K562 (cell line): ENCODE measurements around the gene MAGEB2. TPM values are rescaled to one million over a fixed set of nuclear protein-coding genes. Genes with fewer than 3 reads are reported as not detected.

ENCODE experiments used
- ATAC-seq: fragments of 200-7000 bp; cut with Tn5 transposase; 3 replicates; pipeline ENCODE4 v1.9.1; 2020; ENCODE audit warnings: moderate library complexity
- BruUV-seq: library from RNA; stranded (reverse); fragments of 400-500 nt; replicated peaks from 2 replicates; lab custom pipeline; 2021; lab: Mats Ljungman, UMichigan
- CTCF ChIA-PET: fragments of 300-600 bp; formaldehyde crosslinking; extraction: SDS; loops from one replicate; lab custom pipeline; 2021; ENCODE audit warnings: low intra/inter-chr PET ratio; lab: Yijun Ruan, JAX
- POLR2A ChIA-PET: fragments of 300-600, 350-650 bp; sonication (Branson Sonifier 250); formaldehyde crosslinking; extraction: SDS; loops from one replicate; lab custom pipeline; 2021; ENCODE audit warnings: antibody characterized with exemption, inconsistent platforms; lab: Yijun Ruan, JAX
- DNase-seq, 4 experiments: peaks; one replicate each; pipeline versions ENCODE4 v3.0.0 to v3.0.0-alpha.2; 2011 to 2018; ENCODE audit warnings: low spot score in 3 of 4, mixed read lengths in 3 of 4; ENCODE audit errors: extremely low read depth in 1 of 4
- FAIRE-seq: peaks from 2 replicates; lab custom pipeline; 2011; peaks lifted over from hg19 to GRCh38; lab: Jason Lieb, UNC
- H2AFZ ChIP-seq: 2 replicates; pipeline ENCODE4 v1.6.0; 2011; ENCODE audit warnings: low read depth, low read length, control low read depth, inconsistent platforms
- H3K27ac ChIP-seq: fragments of 200-600 bp; 3 replicates; pipeline ENCODE4 v1.8.0; 2011; ENCODE audit warnings: low read depth, mild to moderate bottlenecking, control low read depth, inconsistent platforms, low read length, moderate library complexity, mixed read lengths; ENCODE audit errors: extremely low read depth
- H3K27me3 ChIP-seq, 2 experiments: fragments of 300-600 bp in 1 of 2; 2 replicates in 1 of 2; 3 replicates in 1 of 2; pipeline versions ENCODE4 v1.6.0 to v1.8.0; 2011; ENCODE audit warnings: inconsistent platforms in 2 of 2, low read length in 2 of 2, mild to moderate bottlenecking in 1 of 2, mixed read lengths in 1 of 2, moderate library complexity in 1 of 2; ENCODE audit not compliant: control insufficient read depth in 2 of 2, insufficient read depth in 2 of 2
- H3K36me3 ChIP-seq: fragments of 300-600 bp; 3 replicates; pipeline ENCODE4 v1.8.0; 2011; ENCODE audit warnings: mild to moderate bottlenecking, low read length, inconsistent platforms; ENCODE audit not compliant: control insufficient read depth, insufficient read depth
- H3K4me1 ChIP-seq, 2 experiments: fragments of 200-600 bp in 1 of 2; replicated peaks in 1 of 2; 2 replicates in 1 of 2; 3 replicates in 1 of 2; pipeline versions ENCODE4 v1.5.1 to v1.8.0; 2011; ENCODE audit warnings: inconsistent platforms in 2 of 2, low read length in 2 of 2, mild to moderate bottlenecking in 1 of 2, mixed read lengths in 1 of 2, moderate library complexity in 1 of 2; ENCODE audit not compliant: control insufficient read depth in 2 of 2, insufficient read depth in 2 of 2
- H3K4me2 ChIP-seq: 2 replicates; pipeline ENCODE4 v1.6.1; 2011; ENCODE audit warnings: low read length, control low read depth, inconsistent platforms, mixed read lengths; ENCODE audit not compliant: insufficient read depth
- H3K4me3 ChIP-seq: fragments of 200-600 bp; sonication (generic), shearing (Covaris generic); 2 replicates; pipeline ENCODE4 v1.5.1; 2016; ENCODE audit warnings: control low read depth, inconsistent platforms
- H3K79me2 ChIP-seq: fragments of 200-600 bp; 3 replicates; pipeline ENCODE4 v1.8.0; 2011; ENCODE audit warnings: low read length, inconsistent platforms; ENCODE audit not compliant: control insufficient read depth, insufficient read depth
- H3K9ac ChIP-seq, 2 experiments: 2 replicates each; pipeline versions ENCODE4 v1.6.0 to v1.6.1; 2011; ENCODE audit warnings: low read depth in 2 of 2, low read length in 2 of 2, control low read depth in 1 of 2, inconsistent platforms in 1 of 2, mild to moderate bottlenecking in 1 of 2, mixed read lengths in 1 of 2; ENCODE audit not compliant: insufficient read depth in 1 of 2
- H3K9me1 ChIP-seq: one replicate; pipeline ENCODE4 v1.6.0; 2011; ENCODE audit warnings: inconsistent platforms, mild to moderate bottlenecking, low read length, moderate library complexity; ENCODE audit not compliant: control insufficient read depth, insufficient read depth
- H3K9me3 ChIP-seq: replicated peaks from 2 replicates; pipeline ENCODE4 v1.5.1; 2011; ENCODE audit warnings: low read depth, low read length, inconsistent platforms; ENCODE audit not compliant: control insufficient read depth, insufficient read depth
- H4K20me1 ChIP-seq: replicated peaks from 2 replicates; pipeline ENCODE4 v1.6.1; 2011; ENCODE audit warnings: low read length, inconsistent platforms, mixed read lengths; ENCODE audit not compliant: control insufficient read depth, insufficient read depth
- GATA2 ChIP-seq: sonication (generic); formaldehyde crosslinking; IDR thresholded peaks from 2 replicates; pipeline ENCODE4 v1.4.0; 2020; ENCODE audit warnings: mild to moderate bottlenecking, missing genetic modification reagents
- NBN ChIP-seq: fragments of 450-650 bp; IDR thresholded peaks from 2 replicates; pipeline ENCODE4 v1.6.1; 2016; ENCODE audit warnings: low read depth, mild to moderate bottlenecking
- NCOA2 ChIP-seq, 2 experiments: fragments of 450-650 bp; IDR thresholded peaks; 2 replicates each; pipeline ENCODE4 v1.6.1; 2018; ENCODE audit warnings: mild to moderate bottlenecking in 2 of 2, moderate library complexity in 1 of 2; ENCODE audit not compliant: partially characterized antibody in 2 of 2
- NONO ChIP-seq, 2 experiments: fragments of 200-400 bp in 1 of 2; fragments of 450-650 bp in 1 of 2; formaldehyde crosslinking in 1 of 2; IDR thresholded peaks; 2 replicates each; pipeline ENCODE4 v1.6.1; 2017; ENCODE audit warnings: low read depth in 2 of 2, mild to moderate bottlenecking in 2 of 2, moderate library complexity in 2 of 2, low read length in 1 of 2
- NRF1 ChIP-seq, 2 experiments: fragments of 450-650 bp; IDR thresholded peaks in 1 of 2; conservative IDR thresholded peaks in 1 of 2; 2 replicates each; pipeline ENCODE4 v1.6.1; 2014; ENCODE audit warnings: mild to moderate bottlenecking in 2 of 2
- NUFIP1 ChIP-seq: fragments of 450-650 bp; IDR thresholded peaks from 2 replicates; pipeline ENCODE4 v1.6.1; 2018; ENCODE audit not compliant: partially characterized antibody
- SLC30A9 ChIP-seq: fragments of 250-450 bp; sonication (Bioruptor Pico); IDR thresholded peaks from 2 replicates; pipeline ENCODE4 v1.8.0; 2022; ENCODE audit warnings: mild to moderate bottlenecking, moderate library complexity
- THRAP3 ChIP-seq: fragments of 450-650 bp; IDR thresholded peaks from 2 replicates; pipeline ENCODE4 v1.6.1; 2016; ENCODE audit warnings: mild to moderate bottlenecking, inconsistent platforms, borderline replicate concordance
- TRIM25 ChIP-seq: fragments of 450-650 bp; IDR thresholded peaks from 2 replicates; pipeline ENCODE4 v1.7.0; 2016; ENCODE audit warnings: borderline replicate concordance
- UBTF ChIP-seq, 2 experiments: IDR thresholded peaks; 2 replicates each; pipeline ENCODE4 v1.6.1; 2012; ENCODE audit warnings: improper control_type of control experiment in 2 of 2, low read depth in 2 of 2, low read length in 2 of 2, borderline replicate concordance in 1 of 2
- ZNF184 ChIP-seq: sonication (generic); formaldehyde crosslinking; IDR thresholded peaks from 2 replicates; pipeline ENCODE4 v1.5.0; 2020; ENCODE audit warnings: missing genetic modification reagents
- ZNF785 ChIP-seq: fragments of 250-450 bp; sonication (Bioruptor Pico); IDR thresholded peaks from 2 replicates; pipeline ENCODE4 v1.4.0; 2020; ENCODE audit warnings: mild to moderate bottlenecking
- ZNF79 ChIP-seq: fragments of 250-450 bp; sonication (Bioruptor Pico); IDR thresholded peaks from 2 replicates; pipeline ENCODE4 v1.4.0; 2020; ENCODE audit warnings: low read depth, mild to moderate bottlenecking, moderate library complexity
- WGBS: fragments of 100-300 bp; shearing (Covaris generic); methylation state at CpG from one replicate; pipeline ENCODE4 v1.1.6; 2016; ENCODE audit warnings: low coverage, mixed read lengths; ENCODE audit not compliant: insufficient coverage; ENCODE audit errors: missing lambda C conversion rate; 5-methylcytosine and 5-hydroxymethylcytosine counted together
- in situ Hi-C: fragments of 300-500 bp; cut with MboI; formaldehyde crosslinking; loops from 4 replicates; pipeline ENCODE4 v1.15.0; 2018; ENCODE audit warnings: inconsistent platforms, mixed read lengths
- intact Hi-C: fragments of 100-400 bp; cut with micrococcal nuclease; formaldehyde crosslinking; loops from 2 replicates; pipeline ENCODE4 v1.14.2; 2022
- polyA plus RNA-seq, 8 experiments: library from polyadenylated mRNA; depleted of rRNA in 4 of 8; stranded (reverse) in 5 of 8; unstranded in 3 of 8; fragments of >200 nt; fragmentation: Nextera tagmentation in 2 of 8; fragmentation: Illumina TruSeq in 1 of 8; extraction: Ambion mirVana in 2 of 8; extraction: Trizol in 1 of 8; gene quantifications; 2 replicates each; pipeline versions ENCODE4 v1.2.1 to v1.2.3, GENCODE V29; 2011 to 2014; ENCODE audit warnings: inconsistent platforms in 1 of 8, missing spikeins in 1 of 8
- total RNA-seq, 7 experiments: library from RNA; depleted of rRNA in 6 of 7; stranded (reverse); fragments of >200 nt in 6 of 7; fragmentation: Illumina TruSeq in 2 of 7; extraction: Trizol in 2 of 7; gene quantifications; 2 replicates each; pipeline versions ENCODE4 v1.2.1 to v1.2.3, GENCODE V29; 2011 to 2021; ENCODE audit warnings: low replicate concordance in 1 of 7

Gene MAGEB2
- total and polyA plus RNA-seq, 9 of the 15 experiments (the other 6 are each of a cell fraction or from before 2014, with no cell fraction given) = 21.6 to 277 (median 88.8) TPM

DNA sequence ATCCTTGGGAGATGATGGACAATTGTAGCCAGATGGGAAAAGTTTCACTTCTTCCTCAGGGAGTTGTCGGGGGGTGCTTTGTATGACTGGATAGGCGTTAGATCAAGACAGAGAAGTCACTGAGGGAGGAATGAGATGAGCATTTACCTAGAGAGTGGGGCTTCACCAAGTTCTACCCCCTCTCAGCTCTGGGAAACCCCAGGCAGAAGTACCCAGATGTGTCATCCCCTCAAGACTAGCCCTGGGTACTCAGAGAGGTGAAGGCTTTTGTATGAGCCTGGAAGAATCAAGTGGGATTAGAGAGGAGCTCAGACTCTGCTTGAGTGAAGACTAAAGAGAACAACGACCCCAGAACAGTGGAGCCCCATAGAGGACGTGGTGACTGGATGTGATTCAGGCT lies 33.5 kb downstream of the MAGEB2 start:
- TF ChIP-seq ZNF184 (no peak), TRIM25 (no peak)
- Histone ChIP-seq H3K9me3 (no peaks in the 10 kb centered on the region), H3K9ac (no peak overlapping the region), H3K9me1 (no peaks in the 10 kb centered on the region), H3K4me3 (no peak overlapping the region), H4K20me1 (no peaks in the 10 kb centered on the region), H3K27ac (no peak overlapping the region), H3K79me2 (peaks cover 13% of the 10 kb centered on the region), H3K36me3 (peaks cover 26% of the 10 kb centered on the region; the same call in 2 of the 3 replicates), H3K4me2 (no peak overlapping the region), H2AFZ (no peak overlapping the region), H3K4me1 (peaks cover 7 to 9% of the 10 kb centered on the region in 2 experiments; a peak in 4 of 5 replicates), H3K27me3 (no peaks in the 10 kb centered on the region)
- intact Hi-C loops (no loop called here), in situ Hi-C loops (no loop called here)
- no peak for DNase-seq
- WGBS = 77% methylated on average over 4 of the region's 4 CpGs
- FAIRE-seq = no peak
- ATAC-seq = no peak
- BruUV-seq = no TSS peak
- ChIA-PET POLR2A (interaction anchor here (0.7 kb wide), 1 partner anchor 9 kb away, joined by 4 read pairs; no protein-coding TSS in a partner anchor), CTCF (no interaction called here)

GRCh38 chrX:30253257-30253656 lies 37.9 kb downstream of the MAGEB2 start:
- Histone ChIP-seq H3K79me2 (peaks cover 3% of the 10 kb centered on the region; the same call in 2 of the 3 replicates), H2AFZ (no peak overlapping the region), H4K20me1 (no peaks in the 10 kb centered on the region), H3K27me3 (no peaks in the 10 kb centered on the region), H3K9me1 (no peaks in the 10 kb centered on the region), H3K27ac (no peak overlapping the region), H3K4me3 (no peak overlapping the region), H3K36me3 (peaks cover 25% of the 10 kb centered on the region; the same call in 2 of the 3 replicates), H3K9me3 (no peaks in the 10 kb centered on the region), H3K4me1 (no peaks in the 10 kb centered on the region; a peak in 1 of 5 replicates), H3K9ac (no peak overlapping the region), H3K4me2 (no peak overlapping the region)
- in situ Hi-C loops = no loop called here
- CTCF ChIA-PET = no interaction called here
- FAIRE-seq (no peak), DNase-seq (no peak), ATAC-seq (no peak; the same call in 2 of the 3 replicates)
- intact Hi-C loops = no loop called here
- no TSS peak for BruUV-seq
- WGBS = no CpG with 5 or more reads among the region's 1 CpG
- POLR2A ChIA-PET = no interaction called here
- TF ChIP-seq ZNF79 (CRISPR knock-in tag) = no peak
- TF ChIP-seq SLC30A9 (CRISPR knock-in tag) = no peak
- TF ChIP-seq NUFIP1 = no peak
- TF ChIP-seq NCOA2 (IDR thresholded peaks at IDR 0.05; ENCODE audit: partially characterized antibody in 2 of 2) = no peak
- no peak for TF ChIP-seq UBTF (IDR thresholded peaks at IDR 0.05; ENCODE audit: borderline replicate concordance in 1 of 2, low read depth in 2 of 2, low read length in 2 of 2)
- no peak for TF ChIP-seq NBN
- no peak for TF ChIP-seq GATA2
- TF ChIP-seq NONO (IDR thresholded peaks at IDR 0.05; ENCODE audit: low read depth in 2 of 2, low read length in 1 of 2) = no peak
- TF ChIP-seq NRF1 (conservative IDR thresholded peaks at IDR 0.05 in 1 of 2, IDR thresholded peaks at IDR 0.05 in 1 of 2) = no peak
- TF ChIP-seq THRAP3 = no peak
- TF ChIP-seq ZNF785 (CRISPR knock-in tag) = no peak
